AG09319 (cell line): ENCODE measurements around the gene GARIN3.

Experiments
- DNase-seq: peaks from one replicate; pipeline ENCODE4 v3.0.0-alpha.2; 2010; ENCODE audit warnings: low read depth; ENCODE audit errors: extremely low read depth
- TF ChIP-seq, protein P1 (sequence below): IDR thresholded peaks from 2 replicates; pipeline ENCODE4 v1.5.1; 2011; ENCODE audit warnings: low read depth, mild to moderate bottlenecking, inconsistent platforms, low read length, moderate library complexity

GARIN3 gene

DNA sequence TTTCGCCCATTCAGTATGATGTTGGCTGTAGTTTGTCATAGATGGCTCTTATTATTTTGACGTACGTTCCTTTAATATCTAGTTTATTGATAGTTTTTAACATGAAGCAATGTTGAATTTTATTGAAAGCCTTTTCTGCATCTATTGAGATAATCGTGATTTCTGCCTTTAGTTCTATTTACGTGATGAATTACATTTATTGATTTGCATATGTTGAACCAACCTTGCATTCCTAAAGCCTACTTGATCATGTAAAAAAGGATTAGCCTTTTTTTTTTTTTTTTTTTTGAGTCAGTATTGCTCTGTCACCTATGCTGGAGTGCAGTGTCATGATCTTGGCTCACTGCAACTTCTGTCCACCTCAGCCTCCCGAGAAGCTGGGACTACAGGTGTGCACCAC lies 39.6 kb upstream of the GARIN3 start:
- DNase-seq: no peak
- TF ChIP-seq, protein P1, sequence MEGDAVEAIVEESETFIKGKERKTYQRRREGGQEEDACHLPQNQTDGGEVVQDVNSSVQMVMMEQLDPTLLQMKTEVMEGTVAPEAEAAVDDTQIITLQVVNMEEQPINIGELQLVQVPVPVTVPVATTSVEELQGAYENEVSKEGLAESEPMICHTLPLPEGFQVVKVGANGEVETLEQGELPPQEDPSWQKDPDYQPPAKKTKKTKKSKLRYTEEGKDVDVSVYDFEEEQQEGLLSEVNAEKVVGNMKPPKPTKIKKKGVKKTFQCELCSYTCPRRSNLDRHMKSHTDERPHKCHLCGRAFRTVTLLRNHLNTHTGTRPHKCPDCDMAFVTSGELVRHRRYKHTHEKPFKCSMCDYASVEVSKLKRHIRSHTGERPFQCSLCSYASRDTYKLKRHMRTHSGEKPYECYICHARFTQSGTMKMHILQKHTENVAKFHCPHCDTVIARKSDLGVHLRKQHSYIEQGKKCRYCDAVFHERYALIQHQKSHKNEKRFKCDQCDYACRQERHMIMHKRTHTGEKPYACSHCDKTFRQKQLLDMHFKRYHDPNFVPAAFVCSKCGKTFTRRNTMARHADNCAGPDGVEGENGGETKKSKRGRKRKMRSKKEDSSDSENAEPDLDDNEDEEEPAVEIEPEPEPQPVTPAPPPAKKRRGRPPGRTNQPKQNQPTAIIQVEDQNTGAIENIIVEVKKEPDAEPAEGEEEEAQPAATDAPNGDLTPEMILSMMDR: no peak

DNA sequence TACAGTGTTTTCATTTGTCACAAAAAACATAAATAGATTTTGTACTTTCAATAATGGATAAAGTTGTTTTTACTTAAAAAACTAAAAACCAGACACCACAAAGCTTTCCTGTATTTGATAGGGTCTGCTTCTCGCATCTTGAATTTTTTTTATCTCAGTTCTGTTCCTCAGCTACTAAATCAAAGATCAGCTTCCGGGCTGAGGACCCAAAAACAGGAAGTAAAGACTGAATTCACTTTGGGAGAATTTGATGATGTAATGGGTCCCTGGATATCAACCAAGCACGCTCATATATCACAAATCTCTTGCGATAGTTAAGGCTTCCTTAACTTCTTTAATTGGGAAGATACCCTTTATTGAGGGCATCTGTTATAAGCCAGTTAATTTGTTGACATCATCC lies 38.7 kb upstream of the GARIN3 start:
- no peak for DNase-seq
- TF ChIP-seq, protein P1: no peak

DNA sequence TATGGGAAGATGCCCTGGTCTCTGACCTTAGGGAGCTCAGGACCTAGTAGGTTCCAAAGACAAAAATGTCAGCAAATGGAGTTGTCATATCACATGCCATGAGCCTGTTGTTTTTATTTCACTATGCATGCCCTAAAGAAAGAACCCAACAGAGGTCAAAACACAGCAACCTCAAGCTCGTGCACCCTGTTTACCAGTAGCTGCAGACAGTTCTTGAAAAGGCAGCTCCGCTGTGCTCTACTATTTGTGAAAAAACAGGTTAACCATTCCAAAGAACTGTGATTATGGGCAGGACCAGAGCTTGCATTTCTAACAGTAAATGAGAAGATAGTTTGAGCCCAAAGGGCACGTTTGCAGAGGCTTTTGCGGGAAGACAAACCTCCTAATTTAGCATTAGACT lies 37.4 kb upstream of the GARIN3 start:
- TF ChIP-seq, protein P1: no peak
- no peak for DNase-seq

DNA sequence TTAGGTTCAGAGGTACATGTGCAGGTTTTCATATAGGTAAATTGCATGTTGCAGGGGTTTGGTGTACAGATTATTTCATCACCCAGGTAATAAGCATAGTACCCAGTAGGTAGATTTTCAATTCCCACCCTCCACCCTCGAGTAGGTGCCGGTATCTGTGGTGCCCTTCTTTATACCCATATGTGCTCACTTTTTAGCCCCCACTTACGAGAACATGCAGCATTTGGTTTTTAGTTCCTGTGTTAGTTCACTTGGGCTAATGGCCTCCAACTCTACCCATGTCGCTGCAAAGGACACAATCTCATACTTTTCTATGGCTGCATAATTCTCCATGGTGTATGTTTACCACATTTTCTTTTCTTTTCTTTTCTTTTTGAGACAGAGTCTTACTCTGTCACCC lies 35.8 kb upstream of the GARIN3 start:
- DNase-seq: no peak
- TF ChIP-seq, protein P1: no peak

DNA sequence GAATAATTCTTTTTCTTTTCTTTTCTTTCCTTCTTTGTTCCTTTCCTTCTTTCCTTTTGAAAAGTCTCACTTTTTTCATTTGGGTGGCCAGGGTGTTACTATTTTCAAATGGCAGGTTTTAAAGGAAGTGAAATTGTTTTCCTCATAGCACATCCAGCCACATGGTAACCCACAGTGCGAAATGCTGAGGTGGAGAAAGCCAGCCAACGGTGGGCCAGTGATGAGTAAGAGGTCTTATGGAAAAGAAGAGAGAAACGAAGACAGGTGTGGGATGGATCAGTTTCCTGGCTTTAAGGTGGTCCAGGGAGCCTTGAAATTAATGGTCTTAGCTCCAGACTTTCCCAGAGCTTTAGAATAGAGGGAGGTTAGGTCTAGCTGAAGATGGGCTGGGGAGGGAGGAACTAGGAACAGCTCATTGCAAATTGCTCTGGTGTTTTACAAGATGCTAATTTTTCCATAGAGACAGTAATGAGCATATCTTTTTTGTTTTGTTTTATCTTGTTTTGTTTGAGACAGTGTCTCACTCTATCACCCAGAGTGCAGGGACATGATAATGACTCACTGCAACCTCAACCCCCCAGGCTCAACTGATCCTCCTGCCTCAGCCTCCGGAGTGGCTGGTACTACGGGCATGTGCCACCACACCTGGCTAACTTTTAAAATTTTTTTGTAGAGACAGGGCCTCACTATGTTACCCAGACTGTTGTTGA lies 32.4 kb upstream of the GARIN3 start:
- TF ChIP-seq, protein P1: no peak
- DNase-seq: no peak

DNA sequence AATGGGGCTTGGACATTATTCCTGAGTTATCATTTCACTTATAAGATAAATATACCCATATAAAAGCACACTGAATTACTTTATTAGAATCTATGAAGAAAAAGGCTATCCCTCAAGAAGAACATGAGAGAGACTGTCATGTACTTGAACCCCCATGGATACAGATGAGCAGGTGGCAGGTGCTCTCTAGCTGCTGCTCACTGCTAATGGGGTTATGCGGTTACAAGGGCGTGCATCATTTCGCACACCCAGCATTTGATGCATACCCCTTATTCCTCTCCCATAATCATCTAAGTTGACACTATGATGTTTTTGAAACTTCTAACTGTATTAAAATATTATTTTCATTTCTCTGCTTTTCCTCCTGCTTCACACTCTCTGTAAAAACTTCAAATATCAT lies 31.0 kb upstream of the GARIN3 start:
- DNase-seq: no peak
- TF ChIP-seq, protein P1: no peak

DNA sequence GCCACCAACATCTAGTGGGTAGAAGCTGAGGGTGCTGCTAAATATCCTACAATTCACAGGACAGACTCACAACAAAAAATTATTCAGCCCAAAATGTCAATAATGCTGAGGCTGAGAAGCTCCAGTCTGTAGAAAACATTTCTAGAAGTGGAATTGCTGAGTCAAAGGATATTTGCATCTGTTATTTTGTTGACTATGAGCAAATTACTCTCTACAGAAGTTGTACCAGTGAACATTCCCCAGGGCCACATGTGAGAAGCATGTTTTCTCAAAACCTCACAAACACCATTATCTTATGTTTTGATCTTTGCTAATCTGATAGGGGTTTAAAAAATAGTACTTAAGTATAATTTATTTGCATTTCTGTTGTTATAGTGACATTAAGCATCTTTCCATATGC lies 30.0 kb upstream of the GARIN3 start:
- DNase-seq: no peak
- TF ChIP-seq, protein P1: no peak
